T-helper 1 cell treated with Interleukin-12 subunit alpha and Interleukin-12 subunit beta and Interleukin-4 antibody, amounts not matched to agents 30 μg/mL and 1 μg/mL, for 36 hours (primary cell): Measurements from ENCODE around the gene GGTA1.
"Not testable (repeated sequence)": the region's sequence is repeated elsewhere in the genome, so short reads cannot be mapped to it uniquely, and the experiment has no call there.

Experiments used
- H3K27ac Mint-ChIP-seq: one replicate; pipeline ENCODE4 v1.8.0; 2021; ENCODE audit warnings: mild to moderate bottlenecking, mixed read lengths
- H3K27me3 Mint-ChIP-seq: one replicate; pipeline ENCODE4 v1.8.0; 2021; ENCODE audit warnings: low read depth, mixed read lengths
- H3K36me3 Mint-ChIP-seq: one replicate; pipeline ENCODE4 v1.8.0; 2021; ENCODE audit warnings: low read depth, mixed read lengths
- H3K4me1 Mint-ChIP-seq: one replicate; pipeline ENCODE4 v1.8.0; 2021; ENCODE audit warnings: low read depth, mixed read lengths
- H3K4me3 Mint-ChIP-seq: one replicate; pipeline ENCODE4 v1.8.0; 2021; ENCODE audit warnings: mild to moderate bottlenecking, moderate library complexity, mixed read lengths
- H3K9me3 Mint-ChIP-seq: one replicate; pipeline ENCODE4 v1.8.0; 2021; ENCODE audit warnings: mixed read lengths

GGTA1 gene

GRCh38 chr9:121513166-121513565 is 13.5 kb upstream of the GGTA1 start:
- not testable (repeated sequence) for H3K4me3 Mint-ChIP-seq, H3K27ac Mint-ChIP-seq, H3K4me1 Mint-ChIP-seq, H3K9me3 Mint-ChIP-seq, H3K36me3 Mint-ChIP-seq, H3K27me3 Mint-ChIP-seq

- Mint-ChIP-seq H3K27ac (no peak overlapping the region), H3K9me3 (no peaks in the 10 kb centered on the region), H3K4me3 (no peak overlapping the region), H3K27me3 (peaks cover 7% of the 10 kb centered on the region), H3K36me3 (no peaks in the 10 kb centered on the region), H3K4me1 (no peaks in the 10 kb centered on the region)
Measured at GRCh38 chr9:121510766-121511550, 11.3 kb upstream of the GGTA1 start.

- Mint-ChIP-seq H3K36me3 (no peaks in the 10 kb centered on the region), H3K4me1 (no peaks in the 10 kb centered on the region), H3K9me3 (no peaks in the 10 kb centered on the region), H3K27ac (no peak overlapping the region), H3K27me3 (peaks cover 7% of the 10 kb centered on the region), H3K4me3 (no peak overlapping the region)
Measured at GRCh38 chr9:121509180-121509579, 9.5 kb upstream of the GGTA1 start.

- Mint-ChIP-seq H3K4me3 (no peak overlapping the region), H3K9me3 (no peaks in the 10 kb centered on the region), H3K36me3 (no peaks in the 10 kb centered on the region), H3K27ac (no peak overlapping the region), H3K4me1 (peaks cover 3% of the 10 kb centered on the region), H3K27me3 (peaks cover 7% of the 10 kb centered on the region)
Measured at GRCh38 chr9:121508415-121508814, 8.8 kb upstream of the GGTA1 start.

GRCh38 chr9:121505903-121506735 is 6.5 kb upstream of the GGTA1 start:
- H3K9me3 Mint-ChIP-seq = no peaks in the 10 kb centered on the region
- H3K27ac Mint-ChIP-seq = no peak overlapping the region
- peaks cover 20% of the 10 kb centered on the region for H3K27me3 Mint-ChIP-seq
- H3K4me1 Mint-ChIP-seq = peaks cover 7% of the 10 kb centered on the region
- no peaks in the 10 kb centered on the region for H3K36me3 Mint-ChIP-seq
- no peak overlapping the region for H3K4me3 Mint-ChIP-seq

- Mint-ChIP-seq H3K36me3 (no peaks in the 10 kb centered on the region), H3K9me3 (no peaks in the 10 kb centered on the region), H3K4me1 (peaks cover 16% of the 10 kb centered on the region), H3K4me3 (no peak overlapping the region), H3K27me3 (peaks cover 42% of the 10 kb centered on the region), H3K27ac (no peak overlapping the region)
Measured at GRCh38 chr9:121503444-121503843, 3.8 kb upstream of the GGTA1 start.

- H3K27ac Mint-ChIP-seq = no peak overlapping the region
- peaks cover 2% of the 10 kb centered on the region for H3K36me3 Mint-ChIP-seq
- H3K4me1 Mint-ChIP-seq = peaks cover 22% of the 10 kb centered on the region
- H3K4me3 Mint-ChIP-seq = peak overlapping the region; percentile 21
- H3K27me3 Mint-ChIP-seq = peaks cover 66% of the 10 kb centered on the region
- H3K9me3 Mint-ChIP-seq = peaks cover 10% of the 10 kb centered on the region
Measured at GRCh38 chr9:121500165-121500478, 478 bp upstream of the GGTA1 start.

GRCh38 chr9:121499177-121499426 is 542 bp downstream of the GGTA1 start:
- Mint-ChIP-seq H3K27me3 (peaks cover 66% of the 10 kb centered on the region), H3K4me3 (peak overlapping the region; percentile 77), H3K9me3 (peaks cover 10% of the 10 kb centered on the region), H3K36me3 (peaks cover 2% of the 10 kb centered on the region), H3K4me1 (peaks cover 22% of the 10 kb centered on the region), H3K27ac (no peak overlapping the region)

GRCh38 chr9:121498487-121499176 is 1.0 kb downstream of the GGTA1 start:
- peak overlapping the region; percentile 77 for H3K4me3 Mint-ChIP-seq
- H3K36me3 Mint-ChIP-seq = peaks cover 2% of the 10 kb centered on the region
- peaks cover 10% of the 10 kb centered on the region for H3K9me3 Mint-ChIP-seq
- no peak overlapping the region for H3K27ac Mint-ChIP-seq
- peaks cover 22% of the 10 kb centered on the region for H3K4me1 Mint-ChIP-seq
- H3K27me3 Mint-ChIP-seq = peaks cover 69% of the 10 kb centered on the region

- H3K9me3 Mint-ChIP-seq = peaks cover 10% of the 10 kb centered on the region
- H3K4me3 Mint-ChIP-seq = peak overlapping the region; percentile 77
- peaks cover 2% of the 10 kb centered on the region for H3K36me3 Mint-ChIP-seq
- H3K27ac Mint-ChIP-seq = no peak overlapping the region
- H3K27me3 Mint-ChIP-seq = peaks cover 67% of the 10 kb centered on the region
- H3K4me1 Mint-ChIP-seq = peaks cover 17% of the 10 kb centered on the region
Measured at GRCh38 chr9:121498150-121498486, 1.5 kb downstream of the GGTA1 start.

- peaks cover 51% of the 10 kb centered on the region for H3K27me3 Mint-ChIP-seq
Measured at GRCh38 chr9:121495976-121496375, 3.7 kb downstream of the GGTA1 start.

GRCh38 chr9:121494192-121494591 is 5.5 kb downstream of the GGTA1 start:
- Mint-ChIP-seq H3K36me3 (peaks cover 2% of the 10 kb centered on the region), H3K4me3 (no peak overlapping the region), H3K27me3 (peaks cover 38% of the 10 kb centered on the region), H3K9me3 (peaks cover 10% of the 10 kb centered on the region), H3K4me1 (peaks cover 14% of the 10 kb centered on the region), H3K27ac (no peak overlapping the region)

More at GRCh38 chr9:121495976-121496375, 3.7 kb downstream of the GGTA1 start:
- Mint-ChIP-seq H3K4me1 (peaks cover 15% of the 10 kb centered on the region), H3K36me3 (peaks cover 2% of the 10 kb centered on the region), H3K9me3 (peaks cover 10% of the 10 kb centered on the region), H3K27ac (no peak overlapping the region), H3K4me3 (no peak overlapping the region)

GRCh38 chr9:121491111-121491510 is 8.5 kb downstream of the GGTA1 start:
- no peak overlapping the region for H3K27ac Mint-ChIP-seq
- H3K4me3 Mint-ChIP-seq = no peak overlapping the region
- no peaks in the 10 kb centered on the region for H3K36me3 Mint-ChIP-seq
- H3K4me1 Mint-ChIP-seq = no peaks in the 10 kb centered on the region
- peaks cover 7% of the 10 kb centered on the region for H3K9me3 Mint-ChIP-seq
- H3K27me3 Mint-ChIP-seq = peaks cover 11% of the 10 kb centered on the region

GRCh38 chr9:121489344-121489743 is 10.3 kb downstream of the GGTA1 start:
- Mint-ChIP-seq H3K4me1 (no peaks in the 10 kb centered on the region), H3K9me3 (no peaks in the 10 kb centered on the region), H3K36me3 (no peaks in the 10 kb centered on the region), H3K27ac (no peak overlapping the region), H3K4me3 (no peak overlapping the region), H3K27me3 (peaks cover 3% of the 10 kb centered on the region)

- Mint-ChIP-seq H3K4me1 (no peaks in the 10 kb centered on the region), H3K4me3 (no peak overlapping the region), H3K27ac (no peak overlapping the region), H3K36me3 (no peaks in the 10 kb centered on the region), H3K9me3 (no peaks in the 10 kb centered on the region), H3K27me3 (peaks cover 4% of the 10 kb centered on the region)
Measured at GRCh38 chr9:121486043-121486442, 13.6 kb downstream of the GGTA1 start.
